SK-N-MC (cell line): ENCODE data around the gene CLTCL1.

Experiments
- EZH2 ChIP-seq: fragments of 200-600 bp; sonication (generic); IDR thresholded peaks from one replicate; pipeline ENCODE4 v1.6.1; 2017; ENCODE audit warnings: antibody characterized with exemption
- POLR2AphosphoS5 ChIP-seq: IDR thresholded peaks from 2 replicates; pipeline ENCODE4 v1.6.1; 2012; ENCODE audit warnings: mild to moderate bottlenecking, low read depth, low read length, borderline replicate concordance

DNA sequence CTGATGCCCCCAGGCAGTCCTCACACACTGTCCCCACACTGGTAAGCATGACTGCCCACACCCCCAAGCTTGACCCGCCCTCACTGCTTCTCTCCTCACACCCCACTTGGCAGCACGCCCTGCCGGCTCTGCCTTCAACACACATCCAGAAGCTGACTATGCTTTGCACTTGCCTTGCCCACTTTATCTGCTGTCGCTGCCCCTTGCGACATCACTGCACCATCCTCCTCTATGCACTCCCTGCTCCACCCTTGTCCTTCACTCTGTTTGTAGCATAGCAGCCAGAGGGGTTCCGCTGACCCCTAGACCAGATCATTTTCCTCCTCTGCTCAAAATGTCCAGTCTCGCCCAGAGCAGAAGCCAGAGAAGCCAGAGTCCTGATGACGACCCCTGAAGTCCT lies 87.7 kb downstream of the CLTCL1 start:
- TF ChIP-seq EZH2 (no peak), POLR2AphosphoS5 (no peak)
